Endothelial cell of umbilical vein (primary cell): ENCODE results near the gene ADAM8. TPM values are rescaled to one million over a fixed set of nuclear protein-coding genes. Genes with fewer than 3 reads are reported as not detected.

Source experiments
- BruUV-seq: library from RNA; stranded (reverse); fragments of 400-500 nt; replicated peaks from 2 replicates; lab custom pipeline; 2021; lab: Mats Ljungman, UMichigan
- CTCF ChIA-PET: fragments of 300-600, 350-600 bp; sonication (Branson Sonifier 250); formaldehyde crosslinking; loops from one replicate; lab custom pipeline; 2021; ENCODE audit warnings: antibody characterized with exemption, inconsistent platforms; lab: Charles Lee
- POLR2A ChIA-PET: fragments of 300-600, 350-600 bp; sonication (Branson Sonifier 250); formaldehyde crosslinking; loops from one replicate; lab custom pipeline; 2021; ENCODE audit warnings: antibody characterized with exemption, inconsistent platforms; lab: Charles Lee
- DNase-seq: peaks from one replicate; pipeline ENCODE4 v3.0.0-alpha.2; 2011; ENCODE audit warnings: low read depth, low spot score
- FAIRE-seq: peaks from 2 replicates; lab custom pipeline; 2011; peaks lifted over from hg19 to GRCh38; lab: Jason Lieb, UNC
- H2AFZ ChIP-seq: 2 replicates; pipeline ENCODE4 v1.6.0; 2012; ENCODE audit warnings: low read depth, low read length, control low read depth, inconsistent platforms
- H3K27ac ChIP-seq: 2 replicates; pipeline ENCODE4 v1.5.1; 2011; ENCODE audit warnings: low read depth, mild to moderate bottlenecking, control low read depth, low read length, moderate library complexity; ENCODE audit not compliant: insufficient read depth
- H3K27me3 ChIP-seq, 2 experiments: 2 replicates each; pipeline versions ENCODE4 v1.6.0 to v1.6.1; 2011; ENCODE audit warnings: low read length in 2 of 2, mixed read lengths in 1 of 2; ENCODE audit not compliant: control insufficient read depth in 2 of 2, insufficient read depth in 2 of 2
- H3K36me3 ChIP-seq, 2 experiments: 2 replicates in 1 of 2; 3 replicates in 1 of 2; pipeline ENCODE4 v1.5.1; 2011; ENCODE audit warnings: low read length in 2 of 2, mild to moderate bottlenecking in 1 of 2, moderate library complexity in 1 of 2; ENCODE audit not compliant: control insufficient read depth in 2 of 2, insufficient read depth in 2 of 2; ENCODE audit errors: extremely low read depth in 1 of 2
- H3K4me1 ChIP-seq: 3 replicates; pipeline ENCODE4 v1.5.1; 2011; ENCODE audit warnings: mild to moderate bottlenecking, low read length; ENCODE audit not compliant: control insufficient read depth, insufficient read depth; ENCODE audit errors: extremely low read depth
- H3K4me2 ChIP-seq: 2 replicates; pipeline ENCODE4 v1.6.1; 2011; ENCODE audit warnings: low read length, control low read depth, mixed read lengths; ENCODE audit not compliant: insufficient read depth
- H3K4me3 ChIP-seq, 3 experiments: fragments of 200-600 bp in 1 of 3; sonication (generic), shearing (Covaris generic) in 1 of 3; replicated peaks in 1 of 3; 2 replicates each; pipeline ENCODE4 v1.5.1; 2011 to 2016; ENCODE audit warnings: control low read depth in 3 of 3, low read length in 3 of 3, mild to moderate bottlenecking in 2 of 3, inconsistent platforms in 1 of 3, low read depth in 1 of 3, moderate library complexity in 1 of 3; ENCODE audit not compliant: insufficient read depth in 1 of 3
- H3K79me2 ChIP-seq: 2 replicates; pipeline ENCODE4 v1.6.0; 2012; ENCODE audit warnings: low read length, inconsistent platforms; ENCODE audit not compliant: control insufficient read depth, insufficient read depth
- H3K9ac ChIP-seq: replicated peaks from 2 replicates; pipeline ENCODE3; 2011; ENCODE audit warnings: low read length, control low read depth; ENCODE audit not compliant: insufficient read depth; ENCODE audit errors: extremely low read depth
- H3K9me1 ChIP-seq: replicated peaks from 3 replicates; pipeline ENCODE4 v1.6.0; 2011; ENCODE audit warnings: mild to moderate bottlenecking, low read length; ENCODE audit not compliant: control insufficient read depth, insufficient read depth; ENCODE audit errors: extremely low read depth
- H3K9me3 ChIP-seq: replicated peaks from 2 replicates; pipeline ENCODE4 v1.5.1; 2012; ENCODE audit warnings: low read length, inconsistent platforms; ENCODE audit not compliant: control insufficient read depth, insufficient read depth
- H4K20me1 ChIP-seq: replicated peaks from 2 replicates; pipeline ENCODE3; 2011; ENCODE audit warnings: mild to moderate bottlenecking, low read length; ENCODE audit not compliant: control insufficient read depth, insufficient read depth; ENCODE audit errors: extremely low read depth
- CTCF ChIP-seq, 2 donors: IDR thresholded peaks; 1 replicate in 1 of 2; 2 replicates in 1 of 2; pipeline ENCODE4 v1.5.1; 2011; ENCODE audit warnings: low read length in 2 of 2, mild to moderate bottlenecking in 2 of 2, moderate library complexity in 2 of 2, control low read depth in 1 of 2, inconsistent platforms in 1 of 2, low read depth in 1 of 2; ENCODE audit not compliant: insufficient read depth in 1 of 2; ENCODE audit errors: extremely low read depth in 1 of 2
- EZH2 ChIP-seq: IDR thresholded peaks from 2 replicates; pipeline ENCODE4 v1.6.1; 2012; ENCODE audit warnings: borderline replicate concordance, low read depth, mild to moderate bottlenecking, moderate library complexity, low read length, inconsistent platforms; ENCODE audit not compliant: severe bottlenecking
- GATA2 ChIP-seq: IDR thresholded peaks from 2 replicates; pipeline ENCODE4 v1.7.0; 2011; ENCODE audit warnings: low read depth, mild to moderate bottlenecking, moderate library complexity, mixed read lengths, low read length; ENCODE audit not compliant: insufficient read length, insufficient read depth
- MYC ChIP-seq: IDR thresholded peaks from one replicate; pipeline ENCODE4 v1.6.1; 2011; ENCODE audit warnings: mild to moderate bottlenecking, low read depth, low read length
- dilution Hi-C: fragments of 300-500 bp; cut with MboI; formaldehyde crosslinking; loops from one replicate; pipeline ENCODE4 v1.15.0; 2019; ENCODE audit warnings: low sequenced_read_pairs; ENCODE audit not compliant: extremely low pct_ligation_motif_present
- intact Hi-C: fragments of 100-400 bp; cut with micrococcal nuclease; formaldehyde crosslinking; loops from one replicate; pipeline ENCODE4 v1.10.0; 2022
- polyA plus RNA-seq, 4 experiments: library from polyadenylated mRNA; depleted of rRNA in 3 of 4; stranded (reverse) in 3 of 4; unstranded in 1 of 4; fragments of >200 nt; gene quantifications; 2 replicates each; pipeline versions ENCODE4 v1.2.1 to v1.2.3, GENCODE V29; 2011 to 2012; ENCODE audit warnings: missing spikeins in 1 of 4
- total RNA-seq: library from RNA; stranded (reverse); gene quantifications from 2 replicates; pipeline ENCODE4 v1.2.3, GENCODE V29; 2021

Gene ADAM8
- total and polyA plus RNA-seq, 2 donors (not counting 3 experiments of a cell fraction or from before 2014, with no cell fraction given): 0.51 to 0.55 TPM

DNA sequence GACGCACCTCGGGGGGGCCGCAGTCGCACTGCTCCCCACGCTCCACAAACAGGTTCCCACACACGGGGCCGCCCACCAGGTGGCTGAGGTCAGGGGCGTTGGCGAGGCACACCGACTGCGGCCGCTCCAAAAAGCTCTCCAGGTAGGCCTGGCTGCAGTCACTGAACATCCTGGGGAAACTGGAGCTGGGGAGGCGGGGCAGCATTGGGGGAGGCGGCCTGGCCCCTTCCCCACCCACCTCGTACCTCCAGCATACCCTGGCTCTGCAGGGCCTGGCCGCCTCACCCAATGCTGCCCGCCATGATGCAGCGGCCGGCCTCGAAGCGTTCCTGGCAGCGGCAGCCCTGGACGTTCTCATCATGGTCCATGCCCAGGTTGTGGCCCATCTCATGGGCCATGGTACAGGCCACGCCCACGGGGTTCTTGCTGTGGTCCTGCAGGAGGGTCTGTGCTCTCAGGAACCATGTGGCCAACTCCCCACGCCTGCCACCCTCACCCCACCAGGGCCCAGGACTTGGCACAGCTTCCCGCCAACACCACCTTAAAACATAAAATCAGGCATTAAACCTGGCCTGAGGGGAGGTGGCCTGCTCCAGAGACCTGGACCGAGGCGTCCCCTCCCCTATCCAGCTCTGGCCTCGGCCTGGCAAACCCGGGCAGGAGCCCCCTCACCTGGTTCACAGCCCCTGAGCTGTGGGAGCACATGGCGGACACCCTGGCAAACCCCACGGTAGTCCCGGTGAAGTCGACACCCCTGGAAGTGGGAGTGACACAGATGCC, 5.0 kb downstream of the ADAM8 start:
- ChIA-PET CTCF (no interaction called here), POLR2A (no interaction called here)
- peaks cover 5 to 10% of the 10 kb centered on the region in 2 experiments for H3K27me3 ChIP-seq
- H3K4me1 ChIP-seq: no peaks in the 10 kb centered on the region
- H3K9me3 ChIP-seq: no peaks in the 10 kb centered on the region
- no peak for DNase-seq
- no peaks in the 10 kb centered on the region for H4K20me1 ChIP-seq
- H2AFZ ChIP-seq: no peak overlapping the region
- dilution Hi-C loops (no loop called here), intact Hi-C loops (no loop called here)
- H3K9ac ChIP-seq: no peak overlapping the region
- H3K79me2 ChIP-seq: no peaks in the 10 kb centered on the region
- no peak overlapping the region for H3K4me3 ChIP-seq
- H3K9me1 ChIP-seq: no peaks in the 10 kb centered on the region
- no peak overlapping the region for H3K4me2 ChIP-seq
- no peaks in the 10 kb centered on the region for H3K36me3 ChIP-seq
- FAIRE-seq: no peak
- TF ChIP-seq GATA2: no peak
- TF ChIP-seq CTCF (IDR thresholded peaks at IDR 0.05; ENCODE audit: extremely low read depth in 1 of 2, insufficient read depth in 1 of 2, low read depth in 1 of 2, low read length in 2 of 2): no peak
- TF ChIP-seq EZH2: no peak
- TF ChIP-seq MYC: no peak
- no peak overlapping the region for H3K27ac ChIP-seq
- no TSS peak for BruUV-seq
